Activated CD4-positive, CD25-positive, alpha-beta regulatory T cell treated with anti-CD3 and anti-CD28 coated beads, Interleukin-2, amount 50 U/mL, for 72 hours (primary cell): ENCODE results near the gene HHATL.

Experiments
- DNase-seq: peaks from one replicate; pipeline ENCODE4 v3.0.0; 2021

HHATL gene

GRCh38 chr3:42649006-42649405, 53.6 kb downstream of the HHATL start:
- no peak for DNase-seq

GRCh38 chr3:42647821-42648459, 54.7 kb downstream of the HHATL start:
- no peak for DNase-seq
